Spleen (tissue), 11 donors: ENCODE results near the gene TAGLN2. TPM values are rescaled to one million over a fixed set of nuclear protein-coding genes. Genes with fewer than 3 reads are reported as not detected.

Source experiments
- DNase-seq: peaks from one replicate; pipeline ENCODE4 v3.0.0-alpha.2; 2020
- H3K27ac ChIP-seq, 8 donors: fragments of 200-600 bp; sonication (generic) in 7 of 8; 1 replicate in 4 of 8; 2 replicates in 4 of 8; pipeline versions ENCODE4 v1.5.0 to v1.8.0; 2016 to 2021; ENCODE audit warnings: inconsistent platforms in 4 of 8, mild to moderate bottlenecking in 4 of 8, moderate library complexity in 1 of 8
- H3K27me3 ChIP-seq, 7 donors: fragments of 200-600 bp; sonication (generic) in 6 of 7; replicated peaks in 1 of 7; 1 replicate in 4 of 7; 2 replicates in 3 of 7; pipeline versions ENCODE4 v1.5.0 to v1.8.0; 2016 to 2021; ENCODE audit warnings: inconsistent platforms in 3 of 7, mild to moderate bottlenecking in 1 of 7
- H3K36me3 ChIP-seq, 6 donors: fragments of 200-600 bp; sonication (generic) in 5 of 6; 1 replicate in 4 of 6; 2 replicates in 2 of 6; pipeline versions ENCODE4 v1.5.0 to v1.8.0; 2016 to 2021; ENCODE audit warnings: inconsistent platforms in 2 of 6
- H3K4me1 ChIP-seq, 6 donors: fragments of 200-600 bp; sonication (generic) in 5 of 6; 1 replicate in 3 of 6; 2 replicates in 3 of 6; pipeline versions ENCODE4 v1.5.0 to v1.8.0; 2016 to 2021; ENCODE audit warnings: inconsistent platforms in 3 of 6
- H3K4me3 ChIP-seq, 8 donors: fragments of 200-600 bp; sonication (generic) in 7 of 8; 1 replicate in 4 of 8; 2 replicates in 4 of 8; pipeline versions ENCODE4 v1.5.0 to v1.8.0; 2016 to 2021; ENCODE audit warnings: inconsistent platforms in 4 of 8, mild to moderate bottlenecking in 4 of 8, moderate library complexity in 2 of 8
- H3K9me3 ChIP-seq, 8 donors: fragments of 200-600 bp; sonication (generic) in 7 of 8; 1 replicate in 4 of 8; 2 replicates in 4 of 8; pipeline versions ENCODE4 v1.5.0 to v1.8.0; 2016 to 2021; ENCODE audit warnings: inconsistent platforms in 4 of 8
- POLR2A ChIP-seq, 3 donors: fragments of 450-650 bp; IDR thresholded peaks; one replicate each; pipeline ENCODE4 v1.5.1; 2017; ENCODE audit warnings: antibody characterized with exemption in 3 of 3, mild to moderate bottlenecking in 1 of 3
- POLR2AphosphoS5 ChIP-seq, 3 donors: sonication (generic); formaldehyde crosslinking; IDR thresholded peaks; one replicate each; pipeline ENCODE4 v1.5.1; 2017; ENCODE audit warnings: antibody characterized with exemption in 3 of 3
- WGBS, 5 donors: extraction: QIAGEN DNeasy Blood & Tissue Kit in 3 of 5; methylation state at CpG; one replicate each; pipeline versions ENCODE4 v1.1.5 to v1.1.7; 2013 to 2018; 5-methylcytosine and 5-hydroxymethylcytosine counted together
- intact Hi-C: fragments of 100-400 bp; cut with DNase I; formaldehyde crosslinking; loops from one replicate; pipeline ENCODE4 v1.15.0; 2023; ENCODE audit warnings: low total_unique reads
- polyA plus RNA-seq, 3 donors: library from polyadenylated mRNA; stranded (reverse); fragments of 200-250 nt; gene quantifications; one replicate each; pipeline ENCODE4 v1.2.1, GENCODE V29; 2013
- total RNA-seq, 7 donors: library from RNA; depleted of rRNA in 3 of 7; stranded (reverse); fragments of >200 nt in 3 of 7; fragmentation: NEBNext Ultra II Directional in 4 of 7; extraction: Animal tissue kit (Norgen Biotek cat#: 25700) in 4 of 7; gene quantifications; one replicate each; pipeline versions ENCODE4 v1.1.0 to v1.2.1, GENCODE V29; 2016 to 2021
- TF ChIP-seq, protein P1 (sequence below), 11 experiments: fragments of 200-600 bp in 7 of 11; fragments of 450-650 bp in 4 of 11; sonication (generic) in 4 of 11; IDR thresholded peaks in 8 of 11; conservative IDR thresholded peaks in 3 of 11; 1 replicate in 7 of 11; 2 replicates in 4 of 11; pipeline versions ENCODE4 v1.4.0 to v1.8.0; 2016 to 2021; ENCODE audit warnings: antibody characterized with exemption in 11 of 11, inconsistent platforms in 4 of 11, mild to moderate bottlenecking in 1 of 11
- donor health status: healthy with polysubstance abuse.
- donor health status: DM: no; HTN: no; CAD: no; lungs with moderate emphysema.
- donor health status: DM: no; HTN: no; CAD: no.
- donor health status: Bipolar disorder and iron deficiency.
- donor health status: healthy.
- donor health status: DM: no; HTN: no; CAD: no.
- donor health status: DM: yes; HTN: yes; CAD: no.

Gene TAGLN2
- total and polyA plus RNA-seq, 10 donors: 341 to 525 (median 411) TPM

DNA sequence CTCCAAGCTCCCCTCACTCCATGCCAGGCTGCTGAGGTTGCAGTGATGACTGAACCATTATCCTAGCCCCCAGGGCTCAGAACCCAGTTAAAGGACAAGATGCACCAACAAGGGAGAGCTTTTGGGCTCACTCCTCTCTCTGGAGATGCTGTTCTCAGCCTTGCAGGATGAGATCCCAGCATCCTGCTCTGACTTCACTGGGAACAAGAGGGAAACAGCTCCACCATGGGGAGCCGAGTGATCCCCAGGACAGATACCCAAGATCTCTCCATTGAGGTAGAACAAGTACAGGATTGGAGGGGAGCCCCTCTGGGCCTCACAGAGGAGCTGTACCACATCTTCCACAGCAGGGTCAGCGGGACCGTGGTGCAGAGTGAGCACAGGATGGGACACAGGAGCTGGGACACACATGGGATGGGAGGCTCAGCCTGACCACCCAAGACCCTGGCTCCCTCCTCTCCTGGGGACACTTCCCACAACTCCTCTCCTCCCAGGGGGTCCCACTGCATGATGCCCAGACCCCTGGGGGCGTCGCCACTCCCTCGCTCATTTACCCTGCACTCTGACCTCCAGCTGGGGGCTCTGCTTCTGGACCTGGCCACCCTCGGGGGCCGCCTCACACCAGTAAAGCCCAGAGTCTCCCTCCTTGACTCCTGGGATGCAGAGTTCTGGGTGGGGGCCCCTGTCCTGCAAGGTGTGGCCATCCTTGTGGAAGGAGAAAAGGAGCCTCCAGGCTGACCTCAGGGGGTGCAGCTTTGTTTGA is 47.3 kb upstream of the TAGLN2 start:
- TF ChIP-seq POLR2A (IDR thresholded peaks at IDR 0.05) (no peak), POLR2AphosphoS5 (IDR thresholded peaks at IDR 0.05) (no peak)
- TF ChIP-seq, protein P1, sequence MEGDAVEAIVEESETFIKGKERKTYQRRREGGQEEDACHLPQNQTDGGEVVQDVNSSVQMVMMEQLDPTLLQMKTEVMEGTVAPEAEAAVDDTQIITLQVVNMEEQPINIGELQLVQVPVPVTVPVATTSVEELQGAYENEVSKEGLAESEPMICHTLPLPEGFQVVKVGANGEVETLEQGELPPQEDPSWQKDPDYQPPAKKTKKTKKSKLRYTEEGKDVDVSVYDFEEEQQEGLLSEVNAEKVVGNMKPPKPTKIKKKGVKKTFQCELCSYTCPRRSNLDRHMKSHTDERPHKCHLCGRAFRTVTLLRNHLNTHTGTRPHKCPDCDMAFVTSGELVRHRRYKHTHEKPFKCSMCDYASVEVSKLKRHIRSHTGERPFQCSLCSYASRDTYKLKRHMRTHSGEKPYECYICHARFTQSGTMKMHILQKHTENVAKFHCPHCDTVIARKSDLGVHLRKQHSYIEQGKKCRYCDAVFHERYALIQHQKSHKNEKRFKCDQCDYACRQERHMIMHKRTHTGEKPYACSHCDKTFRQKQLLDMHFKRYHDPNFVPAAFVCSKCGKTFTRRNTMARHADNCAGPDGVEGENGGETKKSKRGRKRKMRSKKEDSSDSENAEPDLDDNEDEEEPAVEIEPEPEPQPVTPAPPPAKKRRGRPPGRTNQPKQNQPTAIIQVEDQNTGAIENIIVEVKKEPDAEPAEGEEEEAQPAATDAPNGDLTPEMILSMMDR (IDR thresholded peaks at IDR 0.05 in 8 of 11, conservative IDR thresholded peaks at IDR 0.05 in 3 of 11): no peak
- H3K27ac ChIP-seq: no peak overlapping the region
- 82 to 88% (median 85%) methylated on average over 5 to 8 of the region's 8 CpGs for WGBS, 5 donors
- H3K9me3 ChIP-seq: no peaks in the 10 kb centered on the region
- intact Hi-C loops: no loop called here
- H3K27me3 ChIP-seq: peaks cover 0 to 58% (median 0%) of the 10 kb centered on the region in 7 donors
- H3K4me1 ChIP-seq: no peaks in the 10 kb centered on the region
- no peak overlapping the region for H3K4me3 ChIP-seq
- no peak for DNase-seq
- no peaks in the 10 kb centered on the region for H3K36me3 ChIP-seq

DNA sequence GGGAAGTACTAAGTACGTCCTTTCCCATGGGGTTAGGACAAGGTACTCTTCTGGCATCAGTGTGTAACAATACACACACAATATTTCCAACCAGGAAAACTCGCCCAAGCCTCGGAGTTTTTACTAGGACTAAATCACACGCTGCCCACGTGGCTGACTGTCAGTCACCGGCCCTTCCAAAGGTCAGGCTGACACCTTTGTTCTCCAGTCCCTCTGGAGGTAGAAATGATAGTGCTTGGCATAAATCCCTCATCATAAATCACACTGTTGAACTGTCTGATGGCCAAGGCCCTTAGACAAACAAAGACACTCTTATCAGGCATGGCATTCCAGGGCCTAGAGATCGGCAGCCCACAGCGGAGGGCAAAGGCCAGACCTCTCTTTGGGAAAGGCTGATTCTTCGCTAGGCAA is 45.6 kb upstream of the TAGLN2 start:
- DNase-seq: no peak
- Histone ChIP-seq H3K36me3 (no peaks in the 10 kb centered on the region), H3K4me1 (no peaks in the 10 kb centered on the region), H3K27ac (no peak overlapping the region), H3K27me3 (peaks cover 0 to 54% (median 0%) of the 10 kb centered on the region in 7 donors), H3K4me3 (no peak overlapping the region), H3K9me3 (no peaks in the 10 kb centered on the region)
- WGBS, 5 donors: 58 to 79% (median 66%) methylated on average over 9 of the region's 9 CpGs
- no peak for TF ChIP-seq POLR2A (IDR thresholded peaks at IDR 0.05)
- TF ChIP-seq POLR2AphosphoS5 (IDR thresholded peaks at IDR 0.05): no peak
- TF ChIP-seq, protein P1 (IDR thresholded peaks at IDR 0.05 in 8 of 11, conservative IDR thresholded peaks at IDR 0.05 in 3 of 11): no peak
- intact Hi-C loops: no loop called here

DNA sequence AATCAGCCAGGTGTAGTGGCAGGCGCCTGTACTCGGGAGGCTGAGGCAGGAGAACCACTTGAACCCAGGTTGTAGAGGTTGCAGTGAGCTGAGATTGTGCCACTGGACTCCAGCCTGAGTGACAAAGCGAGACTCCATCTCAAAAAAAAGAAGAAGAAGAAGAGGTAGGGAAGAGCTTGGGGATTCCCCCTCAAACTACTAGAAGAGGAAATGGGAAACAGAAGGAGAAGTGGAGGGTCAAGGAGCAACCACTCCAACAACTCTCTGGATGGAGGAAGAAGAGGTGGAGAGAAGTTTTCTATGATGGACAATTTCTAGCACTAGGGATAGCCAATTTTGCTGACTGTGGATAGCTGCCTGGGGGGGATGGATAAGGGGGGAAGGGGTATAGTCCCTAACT is 43.6 kb upstream of the TAGLN2 start:
- peaks cover 0 to 38% (median 0%) of the 10 kb centered on the region in 7 donors for H3K27me3 ChIP-seq
- H3K4me1 ChIP-seq: no peaks in the 10 kb centered on the region
- H3K27ac ChIP-seq: no peak overlapping the region
- H3K9me3 ChIP-seq: no peaks in the 10 kb centered on the region
- intact Hi-C loops: no loop called here
- TF ChIP-seq POLR2AphosphoS5 (IDR thresholded peaks at IDR 0.05) (no peak), POLR2A (IDR thresholded peaks at IDR 0.05) (no peak)
- TF ChIP-seq, protein P1 (IDR thresholded peaks at IDR 0.05 in 8 of 11, conservative IDR thresholded peaks at IDR 0.05 in 3 of 11): no peak
- H3K4me3 ChIP-seq: no peak overlapping the region
- no peaks in the 10 kb centered on the region for H3K36me3 ChIP-seq
- DNase-seq: no peak
- WGBS, 5 donors: 82 to 98% (median 89%) methylated on average over 3 of the region's 3 CpGs

DNA sequence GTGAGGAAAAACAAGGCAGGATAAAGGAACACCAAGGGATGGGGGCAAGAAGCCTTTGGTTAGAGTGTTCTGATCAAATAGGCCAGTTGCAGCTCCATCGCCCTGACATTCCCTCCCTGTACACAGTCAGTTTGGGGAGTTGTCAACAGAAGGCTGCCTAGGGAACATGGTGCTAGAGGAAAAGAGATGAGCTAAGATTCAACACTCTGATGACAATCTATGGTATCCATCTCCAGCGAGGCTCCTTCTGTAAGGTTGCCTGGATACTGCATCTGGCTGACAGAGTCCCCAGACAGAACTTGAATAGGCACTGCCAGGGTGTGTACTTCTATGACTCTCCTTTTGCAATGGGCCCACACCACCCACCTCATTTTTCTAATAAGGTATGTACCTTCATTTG is 40.0 kb upstream of the TAGLN2 start:
- Histone ChIP-seq H3K4me1 (no peaks in the 10 kb centered on the region), H3K36me3 (no peaks in the 10 kb centered on the region), H3K9me3 (no peaks in the 10 kb centered on the region), H3K27me3 (peaks cover 0 to 21% (median 0%) of the 10 kb centered on the region in 7 donors), H3K4me3 (no peak overlapping the region), H3K27ac (no peak overlapping the region)
- no peak for DNase-seq
- no peak for TF ChIP-seq POLR2A (IDR thresholded peaks at IDR 0.05)
- TF ChIP-seq, protein P1 (IDR thresholded peaks at IDR 0.05 in 8 of 11, conservative IDR thresholded peaks at IDR 0.05 in 3 of 11): no peak
- TF ChIP-seq POLR2AphosphoS5 (IDR thresholded peaks at IDR 0.05): no peak
- 83 to 97% (median 90%) methylated on average over 2 of the region's 2 CpGs for WGBS, 5 donors
- intact Hi-C loops: no loop called here
